ENCODE results near the gene ARFGAP2. TPM values are rescaled to one million over a fixed set of nuclear protein-coding genes. Genes with fewer than 3 reads are reported as not detected.
A peak's percentile ranks its signal among the peaks of the same experiment; 100 is the strongest.

ARFGAP2 gene
- polyA plus RNA-seq, 1 donor (not counting 4 experiments of a cell fraction or from before 2014, with no cell fraction given), result 51.0 TPM

GRCh38 chr11:47179655-47179991, 2.9 kb upstream of the ARFGAP2 start:
- TF ChIP-seq CTCF (optimal IDR thresholded peaks at IDR 0.05 in 1 of 3, IDR thresholded peaks at IDR 0.05 in 1 of 3, conservative IDR thresholded peaks at IDR 0.05 in 1 of 3; ENCODE audit: extremely low read depth in 1 of 3, insufficient read depth in 2 of 3, low read length in 3 of 3) (peak; percentile 64 to 76 (median 67)), EZH2 (IDR thresholded peaks at IDR 0.05; ENCODE audit: low read length) (no peak)
- dilution Hi-C loops (cut with MboI; ENCODE audit: extremely low pct_ligation_motif_present, low sequenced_read_pairs), result no loop called here
- no peak for DNase-seq (ENCODE audit: low read depth, low spot score)
- Histone ChIP-seq H2AFZ (ENCODE audit: control insufficient read depth, low read length) (no peak overlapping the region), H4K20me1 (ENCODE audit: control insufficient read depth, extremely low read depth, insufficient read depth, low read length) (no peaks in the 10 kb centered on the region), H3K79me2 (ENCODE audit: control insufficient read depth, insufficient read depth, low read length) (peaks cover 49% of the 10 kb centered on the region), H3K27me3 (ENCODE audit: control insufficient read depth, extremely low read depth, insufficient read depth, low read length) (no peaks in the 10 kb centered on the region), H3K4me2 (ENCODE audit: control insufficient read depth, extremely low read depth, insufficient read depth, low read depth, low read length) (no peak overlapping the region), H3K27ac (ENCODE audit: control insufficient read depth, insufficient read depth, low read length) (no peak overlapping the region), H3K9me3 (ENCODE audit: control insufficient read depth, low read depth, low read length) (no peaks in the 10 kb centered on the region), H3K9ac (ENCODE audit: control insufficient read depth, extremely low read depth, insufficient read depth, low read length) (no peak overlapping the region), H3K36me3 (ENCODE audit: control insufficient read depth in 2 of 2, extremely low read depth in 1 of 2, insufficient read depth in 2 of 2, low read length in 2 of 2) (peaks cover 30 to 32% of the 10 kb centered on the region in 2 experiments), H3K4me3 (ENCODE audit: control insufficient read depth in 2 of 3, extremely low read depth in 1 of 3, insufficient read depth in 2 of 3, low read depth in 1 of 3, low read length in 3 of 3) (no peak overlapping the region), H3K9me1 (ENCODE audit: control insufficient read depth, extremely low read depth, insufficient read depth, low read length) (no peaks in the 10 kb centered on the region), H3K4me1 (ENCODE audit: control insufficient read depth, extremely low read depth, insufficient read depth, low read length) (peaks cover 23% of the 10 kb centered on the region)
- no peak for FAIRE-seq

GRCh38 chr11:47178737-47179654, 2.3 kb upstream of the ARFGAP2 start:
- Histone ChIP-seq H3K4me1 (ENCODE audit: control insufficient read depth, extremely low read depth, insufficient read depth, low read length) (peaks cover 20% of the 10 kb centered on the region), H3K9me1 (ENCODE audit: control insufficient read depth, extremely low read depth, insufficient read depth, low read length) (no peaks in the 10 kb centered on the region), H3K4me2 (ENCODE audit: control insufficient read depth, extremely low read depth, insufficient read depth, low read depth, low read length) (no peak overlapping the region), H2AFZ (ENCODE audit: control insufficient read depth, low read length) (no peak overlapping the region), H3K4me3 (ENCODE audit: control insufficient read depth in 2 of 3, extremely low read depth in 1 of 3, insufficient read depth in 2 of 3, low read depth in 1 of 3, low read length in 3 of 3) (no peak overlapping the region), H4K20me1 (ENCODE audit: control insufficient read depth, extremely low read depth, insufficient read depth, low read length) (no peaks in the 10 kb centered on the region), H3K27me3 (ENCODE audit: control insufficient read depth, extremely low read depth, insufficient read depth, low read length) (no peaks in the 10 kb centered on the region), H3K79me2 (ENCODE audit: control insufficient read depth, insufficient read depth, low read length) (peaks cover 47% of the 10 kb centered on the region), H3K9ac (ENCODE audit: control insufficient read depth, extremely low read depth, insufficient read depth, low read length) (no peak overlapping the region), H3K36me3 (ENCODE audit: control insufficient read depth in 2 of 2, extremely low read depth in 1 of 2, insufficient read depth in 2 of 2, low read length in 2 of 2) (peaks cover 28 to 29% of the 10 kb centered on the region in 2 experiments), H3K9me3 (ENCODE audit: control insufficient read depth, low read depth, low read length) (no peaks in the 10 kb centered on the region), H3K27ac (ENCODE audit: control insufficient read depth, insufficient read depth, low read length) (no peak overlapping the region)
- DNase-seq (ENCODE audit: low read depth, low spot score) (no peak), FAIRE-seq (no peak)
- dilution Hi-C loops (cut with MboI; ENCODE audit: extremely low pct_ligation_motif_present, low sequenced_read_pairs), result no loop called here
- TF ChIP-seq EZH2 (IDR thresholded peaks at IDR 0.05; ENCODE audit: low read length) (no peak), CTCF (optimal IDR thresholded peaks at IDR 0.05 in 1 of 3, IDR thresholded peaks at IDR 0.05 in 1 of 3, conservative IDR thresholded peaks at IDR 0.05 in 1 of 3; ENCODE audit: extremely low read depth in 1 of 3, insufficient read depth in 2 of 3, low read length in 3 of 3) (no peak)
